AG08395 (cell line): ENCODE measurements around the gene AHCYL1.
"Not testable (repeated sequence)": the region's sequence is repeated elsewhere in the genome, so short reads cannot be mapped to it uniquely, and the experiment has no call there.

Source experiments
- DNase-seq: peaks from one replicate; pipeline ENCODE4 v3.0.0; 2012; ENCODE audit warnings: mixed read lengths, low spot score

AHCYL1 gene

GRCh38 chr1:109997204-109997866 is 12.8 kb downstream of the AHCYL1 start:
- no peak for DNase-seq

- no peak for DNase-seq
Measured at GRCh38 chr1:109997867-109998229, 13.3 kb downstream of the AHCYL1 start.

- DNase-seq = no peak
Measured at GRCh38 chr1:110002695-110003094, 18.1 kb downstream of the AHCYL1 start.

GRCh38 chr1:110003747-110004428 is 19.3 kb downstream of the AHCYL1 start:
- peak; percentile 94 for DNase-seq

- DNase-seq = no peak
Measured at GRCh38 chr1:110004583-110004982, 20.0 kb downstream of the AHCYL1 start.

GRCh38 chr1:110005971-110006370 is 21.4 kb downstream of the AHCYL1 start:
- DNase-seq = no peak

- no peak for DNase-seq
Measured at GRCh38 chr1:110006516-110006915, 22.0 kb downstream of the AHCYL1 start.

- DNase-seq = no peak
Measured at GRCh38 chr1:110007046-110007830, 22.7 kb downstream of the AHCYL1 start.

- no peak for DNase-seq
Measured at GRCh38 chr1:110008971-110009565, 24.5 kb downstream of the AHCYL1 start.

GRCh38 chr1:110011527-110012041 is 27.0 kb downstream of the AHCYL1 start:
- peak; percentile 65 for DNase-seq

- DNase-seq = no peak
Measured at GRCh38 chr1:110012100-110012780, 27.7 kb downstream of the AHCYL1 start.

- DNase-seq = no peak
Measured at GRCh38 chr1:110017792-110018191, 33.2 kb downstream of the AHCYL1 start.

- no peak for DNase-seq
Measured at GRCh38 chr1:110018396-110018795, 33.8 kb downstream of the AHCYL1 start.

GRCh38 chr1:110019770-110020169 is 35.2 kb downstream of the AHCYL1 start:
- no peak for DNase-seq

- DNase-seq = no peak
Measured at GRCh38 chr1:110021285-110021684, 36.7 kb downstream of the AHCYL1 start.

- no peak for DNase-seq
Measured at GRCh38 chr1:110024613-110025012, 40.0 kb downstream of the AHCYL1 start.

GRCh38 chr1:110030687-110031086 is 46.1 kb downstream of the AHCYL1 start:
- DNase-seq = not testable (repeated sequence)

GRCh38 chr1:110032327-110032726 is 47.8 kb downstream of the AHCYL1 start:
- no peak for DNase-seq

- no peak for DNase-seq
Measured at GRCh38 chr1:110033421-110033820, 48.9 kb downstream of the AHCYL1 start.

GRCh38 chr1:110034040-110034450 is 49.5 kb downstream of the AHCYL1 start:
- DNase-seq = no peak

- peak; percentile 95 for DNase-seq
Measured at GRCh38 chr1:110034451-110035235, 50.1 kb downstream of the AHCYL1 start, which contains the start of gene STRIP1. Gene STRIP1, plus strand, starts transcription at chr1:110034624. Its CDS starts 14 bp downstream, at chr1:110034638.
